Endodermal cell (in vitro differentiated cells): ENCODE results near the gene SETDB2. TPM values are rescaled to one million over a fixed set of nuclear protein-coding genes. Genes with fewer than 3 reads are reported as not detected.
"Not testable (repeated sequence)": the region's sequence is repeated elsewhere in the genome, so short reads cannot be mapped to it uniquely, and the experiment has no call there.

Source experiments
- DNase-seq: peaks from one replicate; pipeline ENCODE4 v3.0.0-alpha.2; 2017
- H3K27ac ChIP-seq: 2 replicates; pipeline ENCODE4 v1.5.1; 2013; ENCODE audit warnings: mild to moderate bottlenecking, low read depth, low read length, moderate library complexity
- H3K27me3 ChIP-seq: 2 replicates; pipeline ENCODE4 v1.6.1; 2013; ENCODE audit warnings: mild to moderate bottlenecking, low read length, moderate library complexity; ENCODE audit not compliant: insufficient read depth, control insufficient read depth, poor library complexity, severe bottlenecking
- H3K36me3 ChIP-seq: 2 replicates; pipeline ENCODE4 v1.7.0; 2013; ENCODE audit warnings: mild to moderate bottlenecking, low read length, moderate library complexity; ENCODE audit not compliant: control insufficient read depth, insufficient read depth
- H3K4me1 ChIP-seq: one replicate; pipeline ENCODE4 v1.7.0; 2013; ENCODE audit warnings: low read length; ENCODE audit not compliant: control insufficient read depth, insufficient read depth
- H3K4me3 ChIP-seq: 2 replicates; pipeline ENCODE4 v1.5.1; 2013; ENCODE audit warnings: mild to moderate bottlenecking, low read length, moderate library complexity
- H3K9ac ChIP-seq: 2 replicates; pipeline ENCODE4 v1.6.1; 2013; ENCODE audit warnings: mild to moderate bottlenecking, low read length, moderate library complexity; ENCODE audit not compliant: poor library complexity, severe bottlenecking; ENCODE audit errors: extremely low read depth
- H3K9me3 ChIP-seq: 2 replicates; pipeline ENCODE4 v1.6.1; 2013; ENCODE audit warnings: mild to moderate bottlenecking, low read length, moderate library complexity; ENCODE audit not compliant: control insufficient read depth
- H3K27ac Mint-ChIP-seq: 2 replicates; pipeline ENCODE4 v1.8.0; 2020; ENCODE audit warnings: mixed read lengths
- H3K27me3 Mint-ChIP-seq: 2 replicates; pipeline ENCODE4 v1.8.0; 2021; ENCODE audit warnings: mild to moderate bottlenecking, mixed read lengths; ENCODE audit not compliant: insufficient read depth
- H3K36me3 Mint-ChIP-seq: 2 replicates; pipeline ENCODE4 v1.8.0; 2020; ENCODE audit warnings: low read depth, mixed read lengths
- H3K4me1 Mint-ChIP-seq: 2 replicates; pipeline ENCODE4 v1.8.0; 2020; ENCODE audit warnings: mixed read lengths
- H3K4me3 Mint-ChIP-seq: 2 replicates; pipeline ENCODE4 v1.8.0; 2020; ENCODE audit warnings: mild to moderate bottlenecking, moderate library complexity, mixed read lengths
- H3K9me3 Mint-ChIP-seq: 2 replicates; pipeline ENCODE4 v1.8.0; 2020; ENCODE audit warnings: mild to moderate bottlenecking, mixed read lengths
- WGBS, 2 experiments: methylation state at CpG; one replicate each; pipeline versions ENCODE4 v1.1.5 to v1.1.7; 2013; ENCODE audit warnings: missing lambda C conversion rate in 2 of 2, mixed read lengths in 1 of 2; ENCODE audit not compliant: insufficient coverage in 1 of 2, insufficient read length in 1 of 2; 5-methylcytosine and 5-hydroxymethylcytosine counted together
- total RNA-seq, 2 donors: library from RNA; stranded (reverse); fragmentation: NEBNext Ultra II Directional in 1 of 2; extraction: Animal tissue kit (Norgen Biotek cat#: 25700) in 1 of 2; gene quantifications; 2 replicates in 1 of 2; 3 replicates in 1 of 2; pipeline ENCODE4 v1.2.1, GENCODE V29; 2021
- TF ChIP-seq, protein P1 (sequence below): fragments of 200-600 bp; sonication (generic); conservative IDR thresholded peaks from 2 replicates; pipeline ENCODE4 v1.5.0; 2021; ENCODE audit warnings: antibody characterized with exemption, mild to moderate bottlenecking

Gene SETDB2
- total RNA-seq, 2 donors from 2014 or later = 7.8 to 9.5 TPM

DNA sequence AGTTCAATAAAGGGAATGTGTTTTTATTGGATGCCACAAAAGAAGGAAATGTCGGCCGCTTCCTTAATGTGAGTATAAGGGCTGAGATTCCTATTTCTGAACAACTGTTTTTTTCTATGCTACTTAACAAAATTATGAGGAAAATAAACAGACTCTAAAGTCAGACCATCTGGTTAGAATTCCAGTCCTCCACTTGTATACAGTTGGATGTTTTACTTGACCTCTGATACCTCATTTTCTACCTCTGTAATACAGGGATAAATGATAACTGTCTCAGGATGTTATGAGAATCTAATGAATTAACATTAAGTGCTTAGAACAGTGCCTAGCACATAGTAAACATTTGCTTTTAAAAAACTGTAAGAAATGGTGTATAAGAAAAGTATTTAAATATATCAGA is 44.5 kb downstream of the SETDB2 start:
- Mint-ChIP-seq H3K36me3 (peaks cover 14% of the 10 kb centered on the region), H3K27me3 (no peaks in the 10 kb centered on the region), H3K4me3 (no peak overlapping the region), H3K4me1 (peaks cover 7% of the 10 kb centered on the region), H3K9me3 (no peaks in the 10 kb centered on the region), H3K27ac (no peak overlapping the region)
- 100% methylated on average over 2 of the region's 2 CpGs; no CpG with 5 or more reads in 1 of the 2 experiments for WGBS, 2 experiments
- Histone ChIP-seq H3K27ac (no peak overlapping the region), H3K36me3 (peaks cover 9% of the 10 kb centered on the region), H3K9me3 (no peaks in the 10 kb centered on the region), H3K9ac (no peak overlapping the region), H3K4me1 (peaks cover 4% of the 10 kb centered on the region), H3K27me3 (no peaks in the 10 kb centered on the region), H3K4me3 (no peak overlapping the region)
- TF ChIP-seq, protein P1, sequence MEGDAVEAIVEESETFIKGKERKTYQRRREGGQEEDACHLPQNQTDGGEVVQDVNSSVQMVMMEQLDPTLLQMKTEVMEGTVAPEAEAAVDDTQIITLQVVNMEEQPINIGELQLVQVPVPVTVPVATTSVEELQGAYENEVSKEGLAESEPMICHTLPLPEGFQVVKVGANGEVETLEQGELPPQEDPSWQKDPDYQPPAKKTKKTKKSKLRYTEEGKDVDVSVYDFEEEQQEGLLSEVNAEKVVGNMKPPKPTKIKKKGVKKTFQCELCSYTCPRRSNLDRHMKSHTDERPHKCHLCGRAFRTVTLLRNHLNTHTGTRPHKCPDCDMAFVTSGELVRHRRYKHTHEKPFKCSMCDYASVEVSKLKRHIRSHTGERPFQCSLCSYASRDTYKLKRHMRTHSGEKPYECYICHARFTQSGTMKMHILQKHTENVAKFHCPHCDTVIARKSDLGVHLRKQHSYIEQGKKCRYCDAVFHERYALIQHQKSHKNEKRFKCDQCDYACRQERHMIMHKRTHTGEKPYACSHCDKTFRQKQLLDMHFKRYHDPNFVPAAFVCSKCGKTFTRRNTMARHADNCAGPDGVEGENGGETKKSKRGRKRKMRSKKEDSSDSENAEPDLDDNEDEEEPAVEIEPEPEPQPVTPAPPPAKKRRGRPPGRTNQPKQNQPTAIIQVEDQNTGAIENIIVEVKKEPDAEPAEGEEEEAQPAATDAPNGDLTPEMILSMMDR = no peak
- DNase-seq = no peak

DNA sequence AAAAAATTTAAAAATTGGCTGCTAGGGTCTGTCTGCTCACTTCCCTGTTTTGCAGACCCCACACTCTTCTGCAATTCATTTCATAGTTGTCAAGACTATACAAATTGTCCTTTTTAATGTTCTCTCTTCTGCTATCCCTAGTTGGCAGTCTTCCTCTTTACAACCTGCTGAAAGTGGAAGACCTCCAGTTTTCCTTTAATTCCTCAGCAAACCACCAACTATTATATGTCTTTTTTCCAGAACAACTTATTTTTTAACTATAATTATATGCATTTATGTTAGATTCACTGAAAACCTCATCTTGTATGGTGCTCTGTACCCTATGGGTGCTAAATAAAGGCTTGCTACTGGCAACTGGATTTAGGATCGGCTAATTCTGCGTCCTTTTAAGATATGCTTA is 50.6 kb downstream of the SETDB2 start:
- Histone ChIP-seq H3K9me3 (no peaks in the 10 kb centered on the region), H3K27me3 (no peaks in the 10 kb centered on the region), H3K27ac (no peak overlapping the region), H3K4me3 (peak overlapping the region; percentile 71), H3K36me3 (no peaks in the 10 kb centered on the region), H3K4me1 (no peaks in the 10 kb centered on the region), H3K9ac (no peak overlapping the region)
- Mint-ChIP-seq H3K9me3 (no peaks in the 10 kb centered on the region), H3K4me3 (peak overlapping the region; percentile 82), H3K27me3 (no peaks in the 10 kb centered on the region), H3K4me1 (peaks cover 2% of the 10 kb centered on the region), H3K27ac (no peak overlapping the region), H3K36me3 (peaks cover 3% of the 10 kb centered on the region)
- WGBS, 2 experiments = 100% methylated on average over 2 of the region's 2 CpGs; no CpG with 5 or more reads in 1 of the 2 experiments
- no peak for DNase-seq
- TF ChIP-seq, protein P1 = no peak

DNA sequence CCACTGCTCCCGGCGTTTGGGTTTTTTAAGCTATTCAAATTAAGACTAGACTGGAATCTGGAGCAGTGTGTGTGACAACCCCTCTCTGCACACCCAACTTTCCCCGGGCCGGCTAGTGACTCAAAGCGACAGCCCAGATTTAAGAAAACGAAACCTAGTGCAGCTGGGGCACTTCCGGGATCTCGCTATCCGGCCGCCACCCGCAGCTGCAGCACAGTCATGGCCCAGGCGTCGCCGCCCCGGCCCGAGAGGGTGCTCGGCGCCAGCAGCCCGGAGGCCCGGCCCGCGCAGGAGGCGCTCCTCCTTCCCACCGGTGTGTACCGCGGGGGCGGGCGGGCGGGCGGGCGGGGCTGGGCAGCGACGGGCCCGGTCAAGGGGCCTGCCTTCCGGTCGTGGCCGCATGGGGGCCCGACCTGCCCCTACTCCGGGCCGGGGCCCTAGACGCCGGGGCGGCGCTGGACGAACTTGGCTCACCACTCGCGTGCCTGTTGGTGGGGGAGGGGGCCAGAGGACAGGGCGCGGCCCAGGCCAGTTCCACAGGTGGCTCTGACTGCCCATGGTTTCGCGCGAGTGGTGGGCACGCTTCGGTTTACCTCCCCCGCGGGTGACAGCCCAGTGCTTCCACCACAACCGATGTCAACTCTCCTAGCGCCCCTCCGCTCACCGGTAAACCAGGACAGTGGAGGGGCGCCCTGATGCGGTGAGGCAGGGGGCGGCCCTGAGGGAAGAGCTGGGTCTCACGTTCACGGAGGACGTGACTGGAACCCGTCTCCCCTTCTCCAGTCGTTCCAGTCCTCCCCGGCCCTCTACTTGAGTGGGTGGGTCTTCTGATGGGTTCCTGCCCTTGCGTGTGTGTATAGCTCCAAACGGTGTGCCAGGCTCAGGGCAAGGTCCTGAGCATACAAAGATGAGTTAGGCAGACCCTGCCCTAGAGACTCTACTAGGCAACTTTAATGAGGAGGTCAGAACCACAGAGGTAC is 52.0 kb downstream of the SETDB2 start, which contains the start of gene PHF11:
TSS of gene PHF11 (plus strand) at position 171 of the 980 bp plus-strand sequence. CDS start at position 220, 49 bp downstream.
- DNase-seq = peak; percentile 89
- Histone ChIP-seq H3K27ac (peak within 1 kb of the TSS; percentile 53), H3K9me3 (no peaks in the 10 kb centered on the region), H3K9ac (peak within 1 kb of the TSS; percentile 63), H3K4me3 (peak within 1 kb of the TSS; percentile 71), H3K27me3 (no peaks in the 10 kb centered on the region), H3K36me3 (no peaks in the 10 kb centered on the region), H3K4me1 (no peaks in the 10 kb centered on the region)
- TF ChIP-seq, protein P1 = peak; percentile 56
- peaks cover 2% of the 10 kb centered on the region for H3K4me1 Mint-ChIP-seq
- H3K27me3 Mint-ChIP-seq = no peaks in the 10 kb centered on the region
- H3K4me3 Mint-ChIP-seq = peak within 1 kb of the TSS; percentile 82
- 22 to 52% methylated on average over 10 to 71 of the region's 71 CpGs for WGBS, 2 experiments
- peaks cover 3% of the 10 kb centered on the region for H3K36me3 Mint-ChIP-seq
- no peaks in the 10 kb centered on the region for H3K9me3 Mint-ChIP-seq
- peak within 1 kb of the TSS; percentile 98 for H3K27ac Mint-ChIP-seq

DNA sequence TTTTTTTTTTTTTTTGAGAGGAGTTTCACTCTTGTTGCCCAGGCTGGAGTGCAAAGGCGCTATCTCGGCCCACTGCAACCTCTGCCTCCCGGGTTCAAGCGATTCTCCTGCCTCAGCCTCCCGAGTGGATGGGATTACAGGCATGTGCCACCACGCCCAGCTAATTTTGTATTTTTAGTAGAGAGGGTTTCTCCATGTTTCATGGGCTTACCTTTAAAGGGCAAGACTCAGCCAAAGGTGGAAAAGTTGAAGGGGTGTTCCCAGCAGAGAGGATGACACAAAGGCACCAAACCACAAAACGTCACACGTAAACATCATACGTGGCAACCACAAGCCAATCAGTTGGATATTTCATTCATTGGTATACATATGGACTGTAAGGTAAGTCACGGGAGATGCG is 52.8 kb downstream of the SETDB2 start:
- H3K9me3 Mint-ChIP-seq, H3K27ac ChIP-seq, H3K27me3 Mint-ChIP-seq, H3K4me3 ChIP-seq, H3K9ac ChIP-seq, H3K36me3 ChIP-seq, H3K4me1 ChIP-seq, H3K36me3 Mint-ChIP-seq, DNase-seq, H3K27me3 ChIP-seq, H3K4me1 Mint-ChIP-seq, H3K9me3 ChIP-seq, H3K27ac Mint-ChIP-seq: not testable (repeated sequence)
- 92 to 95% methylated on average over 9 to 11 of the region's 11 CpGs for WGBS, 2 experiments
- peak overlapping the region; percentile 82 for H3K4me3 Mint-ChIP-seq
